Vagina (tissue), 2 donors: Measurements from ENCODE around the gene ZNF451. TPM values are rescaled to one million over a fixed set of nuclear protein-coding genes. Genes with fewer than 3 reads are reported as not detected.
A peak's percentile ranks its signal among the peaks of the same experiment; 100 is the strongest.

Source experiments
- DNase-seq, 2 donors: peaks; one replicate each; pipeline ENCODE4 v3.0.0-alpha.2; 2017; ENCODE audit errors: extremely low spot score in 2 of 2
- H3K27ac ChIP-seq: fragments of 200-600 bp; sonication (generic); one replicate; pipeline ENCODE4 v1.5.1; 2019
- H3K27me3 ChIP-seq: fragments of 200-600 bp; sonication (generic); one replicate; pipeline ENCODE4 v1.5.1; 2019
- H3K36me3 ChIP-seq, 2 donors: fragments of 200-600 bp; sonication (generic); one replicate each; pipeline ENCODE4 v1.5.1; 2017 to 2019
- H3K4me1 ChIP-seq: fragments of 200-600 bp; sonication (generic); one replicate; pipeline ENCODE4 v1.5.1; 2019
- H3K4me3 ChIP-seq, 2 donors: fragments of 200-600 bp; sonication (generic); 1 replicate in 1 of 2; 2 replicates in 1 of 2; pipeline ENCODE4 v1.5.1; 2016 to 2019
- H3K9me3 ChIP-seq: fragments of 200-600 bp; sonication (generic); one replicate; pipeline ENCODE4 v1.5.1; 2019
- CTCF ChIP-seq, 3 experiments: fragments of 450-650 bp in 2 of 3; fragments of 200-600 bp in 1 of 3; sonication (generic) in 1 of 3; IDR thresholded peaks; one replicate each; pipeline ENCODE4 v1.5.1; 2017 to 2019; ENCODE audit warnings: antibody characterized with exemption in 3 of 3, mild to moderate bottlenecking in 2 of 3, moderate library complexity in 2 of 3
- POLR2A ChIP-seq, 2 donors: fragments of 450-650 bp; IDR thresholded peaks; one replicate each; pipeline ENCODE4 v1.6.1; 2017; ENCODE audit warnings: antibody characterized with exemption in 2 of 2, mild to moderate bottlenecking in 2 of 2, moderate library complexity in 2 of 2
- POLR2AphosphoS5 ChIP-seq, 2 donors: sonication (generic); formaldehyde crosslinking; IDR thresholded peaks; one replicate each; pipeline ENCODE4 v1.9.0; 2017; ENCODE audit warnings: antibody characterized with exemption in 2 of 2, mild to moderate bottlenecking in 2 of 2, low read depth in 1 of 2; ENCODE audit not compliant: insufficient read depth in 1 of 2
- intact Hi-C: fragments of 100-400 bp; cut with DNase I; formaldehyde crosslinking; loops from one replicate; pipeline ENCODE4 v1.15.1; 2023
- total RNA-seq: library from RNA; depleted of rRNA; stranded (reverse); fragments of >200 nt; gene quantifications from one replicate; pipeline ENCODE4 v1.2.3, GENCODE V29; 2016

The ZNF451 gene
- total RNA-seq, 1 donor from 2014 or later: 43.5 TPM

GRCh38 chr6:57210060-57210459, 120.1 kb downstream of the ZNF451 start:
- Histone ChIP-seq H3K4me3 (no peak overlapping the region), H3K9me3 (no peaks in the 10 kb centered on the region), H3K27ac (no peak overlapping the region), H3K27me3 (no peaks in the 10 kb centered on the region), H3K4me1 (no peaks in the 10 kb centered on the region), H3K36me3 (no peaks in the 10 kb centered on the region)
- TF ChIP-seq POLR2A (IDR thresholded peaks at IDR 0.05) (no peak), CTCF (IDR thresholded peaks at IDR 0.05) (no peak), POLR2AphosphoS5 (IDR thresholded peaks at IDR 0.05; ENCODE audit: insufficient read depth in 1 of 2, low read depth in 1 of 2) (no peak)
- intact Hi-C loops: no loop called here
- DNase-seq: no peak

GRCh38 chr6:57215260-57215659, 125.3 kb downstream of the ZNF451 start:
- no peaks in the 10 kb centered on the region for H3K27me3 ChIP-seq
- H3K4me3 ChIP-seq: no peak overlapping the region
- no peak for DNase-seq
- intact Hi-C loops: no loop called here
- no peak overlapping the region for H3K27ac ChIP-seq
- TF ChIP-seq POLR2AphosphoS5 (IDR thresholded peaks at IDR 0.05; ENCODE audit: insufficient read depth in 1 of 2, low read depth in 1 of 2): no peak
- TF ChIP-seq CTCF (IDR thresholded peaks at IDR 0.05): no peak
- no peak for TF ChIP-seq POLR2A (IDR thresholded peaks at IDR 0.05)
- no peaks in the 10 kb centered on the region for H3K36me3 ChIP-seq
- H3K4me1 ChIP-seq: peaks cover 26% of the 10 kb centered on the region
- H3K9me3 ChIP-seq: no peaks in the 10 kb centered on the region

GRCh38 chr6:57216235-57217101, 126.5 kb downstream of the ZNF451 start:
- no peak for TF ChIP-seq POLR2A (IDR thresholded peaks at IDR 0.05)
- TF ChIP-seq POLR2AphosphoS5 (IDR thresholded peaks at IDR 0.05; ENCODE audit: insufficient read depth in 1 of 2, low read depth in 1 of 2): peak in 1 of 2 donors; percentile 78
- Histone ChIP-seq H3K27ac (no peak overlapping the region), H3K4me1 (peaks cover 36% of the 10 kb centered on the region), H3K36me3 (no peaks in the 10 kb centered on the region), H3K9me3 (no peaks in the 10 kb centered on the region), H3K27me3 (no peaks in the 10 kb centered on the region), H3K4me3 (no peak overlapping the region)
- intact Hi-C loops: no loop called here
- no peak for DNase-seq

- Histone ChIP-seq H3K4me1 (peaks cover 36% of the 10 kb centered on the region), H3K27ac (no peak overlapping the region), H3K9me3 (no peaks in the 10 kb centered on the region), H3K27me3 (no peaks in the 10 kb centered on the region), H3K4me3 (no peak overlapping the region), H3K36me3 (no peaks in the 10 kb centered on the region)
- no peak for DNase-seq
- TF ChIP-seq POLR2A (IDR thresholded peaks at IDR 0.05) (no peak), CTCF (IDR thresholded peaks at IDR 0.05) (no peak), POLR2AphosphoS5 (IDR thresholded peaks at IDR 0.05; ENCODE audit: insufficient read depth in 1 of 2, low read depth in 1 of 2) (no peak)
- intact Hi-C loops: no loop called here
Measured at GRCh38 chr6:57217270-57217669, 127.3 kb downstream of the ZNF451 start.

Other genes starting within 250 kb of the ZNF451 start
- gene BEND6, start 135.1 kb upstream of the ZNF451 start, total RNA-seq: 1.5 TPM
- gene KIAA1586, start 43.5 kb upstream of the ZNF451 start, total RNA-seq: 6.6 TPM
- 8.8 TPM for gene BAG2, start 82.1 kb downstream of the ZNF451 start, total RNA-seq
- 31.4 TPM for gene RAB23, start 132.1 kb downstream of the ZNF451 start, total RNA-seq
- 6.9 TPM for gene PRIM2, start 227.4 kb downstream of the ZNF451 start, total RNA-seq